Epithelial cell of esophagus (primary cell): Measurements from ENCODE around the gene PROM2.
"Not testable (repeated sequence)": the region's sequence is repeated elsewhere in the genome, so short reads cannot be mapped to it uniquely, and the experiment has no call there.

ENCODE experiments used
- DNase-seq: peaks from one replicate; pipeline ENCODE4 v3.0.0; 2010; ENCODE audit warnings: low read depth
- H3K4me3 ChIP-seq: 2 replicates; pipeline ENCODE4 v1.5.1; 2011; ENCODE audit warnings: mild to moderate bottlenecking, low read length, control low read depth
- TF ChIP-seq, protein P1 (sequence below): IDR thresholded peaks from 2 replicates; pipeline ENCODE4 v1.5.1; 2011; ENCODE audit warnings: low read depth, mild to moderate bottlenecking, low read length, control low read depth, inconsistent platforms; ENCODE audit not compliant: insufficient read depth; ENCODE audit errors: missing control alignments

The PROM2 gene

DNA sequence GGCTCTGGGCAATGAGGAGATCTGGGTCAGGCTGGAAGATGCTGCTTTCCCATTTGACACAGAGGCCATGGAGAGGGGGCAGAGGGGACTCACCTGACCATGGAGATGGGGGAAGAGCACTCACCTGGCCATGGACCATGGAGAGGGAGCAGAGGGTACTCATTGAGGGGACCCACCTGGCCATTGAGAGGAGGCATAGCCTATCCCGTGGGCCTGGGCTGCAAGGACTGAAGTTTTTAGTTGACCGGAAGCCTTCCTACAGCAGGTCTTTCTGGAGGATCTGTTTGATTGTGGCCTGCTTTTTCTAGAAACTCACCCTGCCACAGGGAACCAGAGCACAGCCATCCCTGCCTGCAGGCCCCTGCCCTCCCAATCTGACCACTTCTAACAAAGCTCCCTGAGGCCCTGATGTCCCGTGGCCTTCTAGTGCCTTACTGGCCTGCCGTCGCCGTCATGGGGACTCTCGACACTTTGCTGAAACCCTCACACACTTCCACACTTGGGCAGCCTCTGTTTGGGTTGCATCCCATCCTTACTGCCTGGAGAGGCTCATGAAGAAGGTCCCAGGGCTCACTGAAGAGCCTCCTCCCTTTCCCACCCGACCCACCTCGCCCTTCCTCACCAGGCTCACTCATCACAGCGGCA, 5.1 kb upstream of the PROM2 start:
- DNase-seq: no peak

DNA sequence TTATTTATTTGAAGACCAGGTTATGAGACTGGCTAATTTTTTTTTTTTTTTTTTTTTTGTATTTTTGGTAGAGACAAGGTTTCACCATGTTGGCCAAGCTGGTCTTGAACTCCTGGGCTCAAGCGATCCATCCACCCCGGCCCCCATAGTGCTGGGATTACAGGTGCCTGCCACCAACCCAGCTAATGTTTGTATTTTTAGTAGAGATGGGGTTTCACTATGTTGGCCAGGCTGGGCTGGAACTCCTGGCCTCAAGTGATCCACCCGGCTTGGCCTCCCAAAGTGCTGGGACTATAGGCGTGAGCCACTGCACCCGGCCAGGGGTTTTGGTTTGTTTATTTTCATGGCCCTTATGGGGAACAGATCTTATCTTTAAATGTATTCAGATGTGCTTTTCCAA, 4.5 kb upstream of the PROM2 start:
- not testable (repeated sequence) for H3K4me3 ChIP-seq, DNase-seq

More for the DNA sequence above, 5.1 kb upstream of the PROM2 start:
- no peak overlapping the region for H3K4me3 ChIP-seq
- TF ChIP-seq, protein P1, sequence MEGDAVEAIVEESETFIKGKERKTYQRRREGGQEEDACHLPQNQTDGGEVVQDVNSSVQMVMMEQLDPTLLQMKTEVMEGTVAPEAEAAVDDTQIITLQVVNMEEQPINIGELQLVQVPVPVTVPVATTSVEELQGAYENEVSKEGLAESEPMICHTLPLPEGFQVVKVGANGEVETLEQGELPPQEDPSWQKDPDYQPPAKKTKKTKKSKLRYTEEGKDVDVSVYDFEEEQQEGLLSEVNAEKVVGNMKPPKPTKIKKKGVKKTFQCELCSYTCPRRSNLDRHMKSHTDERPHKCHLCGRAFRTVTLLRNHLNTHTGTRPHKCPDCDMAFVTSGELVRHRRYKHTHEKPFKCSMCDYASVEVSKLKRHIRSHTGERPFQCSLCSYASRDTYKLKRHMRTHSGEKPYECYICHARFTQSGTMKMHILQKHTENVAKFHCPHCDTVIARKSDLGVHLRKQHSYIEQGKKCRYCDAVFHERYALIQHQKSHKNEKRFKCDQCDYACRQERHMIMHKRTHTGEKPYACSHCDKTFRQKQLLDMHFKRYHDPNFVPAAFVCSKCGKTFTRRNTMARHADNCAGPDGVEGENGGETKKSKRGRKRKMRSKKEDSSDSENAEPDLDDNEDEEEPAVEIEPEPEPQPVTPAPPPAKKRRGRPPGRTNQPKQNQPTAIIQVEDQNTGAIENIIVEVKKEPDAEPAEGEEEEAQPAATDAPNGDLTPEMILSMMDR: no peak

DNA sequence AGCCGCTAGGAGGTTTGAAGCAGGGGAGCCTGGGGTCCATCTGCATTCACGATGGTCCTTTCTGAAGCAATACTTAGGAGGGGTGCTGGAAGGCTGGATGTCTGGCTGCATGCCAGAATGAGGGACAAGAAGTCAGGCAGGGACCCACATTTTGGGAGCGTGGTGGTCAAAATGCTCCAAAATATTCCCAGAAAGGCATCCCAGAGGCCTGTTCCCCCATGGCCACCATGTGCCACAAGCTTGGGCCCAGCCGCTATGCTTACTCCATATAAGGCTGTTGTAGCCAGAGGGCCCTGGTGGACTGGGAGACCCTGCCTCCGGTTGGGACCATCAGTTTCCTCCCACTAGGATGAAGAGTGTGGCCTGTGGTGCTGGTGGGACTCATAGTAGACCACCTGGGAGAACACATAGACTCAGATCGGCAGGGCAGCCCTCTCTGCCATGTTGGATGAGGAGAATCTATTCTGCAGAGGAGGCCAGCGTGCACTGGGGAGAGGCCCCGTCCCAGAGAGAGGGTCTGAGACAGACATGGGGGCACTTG, 3.6 kb upstream of the PROM2 start:
- TF ChIP-seq, protein P1: no peak
- H3K4me3 ChIP-seq: no peak overlapping the region
- DNase-seq: no peak

DNA sequence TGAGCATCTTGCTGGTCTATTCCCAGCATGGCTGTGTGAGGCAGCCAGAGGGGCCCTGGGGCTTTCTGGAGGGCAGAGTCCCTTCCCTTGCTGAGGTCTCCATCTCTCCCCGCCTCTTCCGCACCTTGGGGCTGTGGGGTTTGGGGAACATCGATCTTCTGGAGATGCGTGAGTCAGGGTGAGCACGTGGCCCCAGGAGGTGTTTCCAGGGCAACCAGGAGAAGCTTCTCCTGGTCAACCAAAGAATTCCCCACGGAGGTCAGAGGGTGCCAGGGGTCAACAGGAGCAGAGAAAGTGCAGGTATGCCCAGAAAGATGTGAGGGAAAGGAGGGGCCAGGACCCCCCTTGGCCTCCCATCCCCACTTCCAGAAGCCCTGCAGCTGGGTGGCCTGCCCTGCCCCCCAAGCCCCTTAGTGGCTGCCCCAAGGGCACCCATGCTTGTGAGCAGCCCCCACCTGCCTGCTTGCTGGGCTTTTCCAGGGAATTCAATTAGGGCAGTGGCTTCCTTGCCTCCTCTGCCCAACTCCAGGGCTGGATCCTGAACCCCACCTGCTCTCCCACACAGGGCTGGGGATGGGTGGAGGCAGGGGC, 2.8 kb upstream of the PROM2 start:
- no peak for DNase-seq
- H3K4me3 ChIP-seq: no peak overlapping the region
- TF ChIP-seq, protein P1: no peak

DNA sequence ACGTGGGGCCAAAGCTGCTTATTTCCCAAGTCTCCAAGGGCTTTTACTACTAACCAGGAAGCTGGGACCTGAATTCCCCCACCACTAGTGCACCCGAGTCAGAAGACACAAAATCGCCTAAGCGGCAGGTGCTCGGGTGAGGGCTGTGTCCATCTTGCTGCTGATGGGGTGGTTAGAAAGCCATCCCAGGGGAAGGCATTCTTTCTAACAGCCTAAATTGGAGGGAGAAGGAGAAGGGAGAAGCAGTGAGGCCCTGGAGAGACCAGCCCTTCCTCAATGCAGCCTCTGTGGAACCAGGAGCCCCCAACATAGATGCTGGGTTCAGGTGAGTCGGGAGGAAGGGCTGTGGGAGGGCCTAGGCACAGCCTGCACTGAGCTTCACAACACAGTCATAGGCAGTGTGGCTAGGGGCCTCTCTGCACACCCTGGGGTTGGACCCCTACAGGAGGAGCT, 1.9 kb upstream of the PROM2 start:
- no peak overlapping the region for H3K4me3 ChIP-seq
- TF ChIP-seq, protein P1: no peak
- DNase-seq: no peak

DNA sequence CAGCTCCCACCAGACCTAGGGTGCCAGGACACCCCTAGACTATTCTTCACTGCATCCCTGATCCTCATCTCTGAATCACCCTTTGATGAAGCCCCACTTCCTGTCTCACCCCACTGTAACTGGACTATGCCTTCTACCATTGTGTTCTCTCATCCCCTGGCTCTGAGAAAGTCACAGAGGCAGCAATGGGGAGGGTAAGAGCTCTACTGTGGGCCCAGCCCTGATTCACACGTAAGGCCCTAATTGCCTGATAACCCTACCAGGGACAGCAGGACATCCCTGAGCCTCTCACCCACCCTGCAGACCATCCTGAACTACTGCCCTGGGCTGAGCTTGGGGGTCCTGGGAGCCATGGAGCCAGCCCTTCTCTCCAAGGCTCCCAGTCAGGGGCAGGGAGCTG, 1.5 kb upstream of the PROM2 start:
- no peak for DNase-seq
- TF ChIP-seq, protein P1: no peak
- no peak overlapping the region for H3K4me3 ChIP-seq

DNA sequence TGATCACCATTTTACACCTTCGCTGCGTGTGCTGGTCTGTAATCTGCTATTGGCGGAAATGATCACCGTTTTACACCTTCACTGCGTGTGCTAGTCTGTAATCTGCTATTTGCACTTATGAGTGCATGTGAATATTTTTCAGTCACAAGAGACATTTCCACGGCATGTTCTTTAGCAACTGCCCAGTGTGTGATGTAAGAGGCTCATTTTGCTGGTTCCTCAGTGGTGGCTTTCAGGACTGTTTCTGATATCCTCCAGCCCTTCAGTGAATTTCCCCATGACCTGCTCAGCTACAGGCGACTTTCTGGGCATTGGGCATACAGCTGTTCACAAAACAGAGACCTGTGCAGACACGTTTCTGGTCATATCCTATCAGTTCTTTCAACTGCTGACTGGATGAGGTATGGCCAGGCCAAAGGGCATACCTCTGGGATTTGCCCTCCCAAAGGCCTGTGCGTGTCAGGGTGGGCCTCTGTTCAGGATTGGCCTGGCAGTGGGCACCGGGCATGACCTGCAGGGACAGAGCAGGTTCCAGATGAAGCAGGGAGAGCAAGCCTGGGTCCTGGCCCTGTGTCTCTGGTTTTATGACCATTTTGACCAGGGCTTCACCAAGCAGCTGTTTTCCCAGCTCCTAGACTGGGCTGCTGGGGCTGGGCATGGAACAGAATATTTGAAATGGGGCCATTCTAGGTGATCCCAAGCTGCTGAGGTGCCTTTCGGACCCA, 521 bp upstream of the PROM2 start:
- TF ChIP-seq, protein P1: no peak
- no peak for DNase-seq
- H3K4me3 ChIP-seq: no peak overlapping the region
